ENCODE data around the gene MSX1.
"Not testable (repeated sequence)": the region's sequence is repeated elsewhere in the genome, so short reads cannot be mapped to it uniquely, and the experiment has no call there.

The MSX1 gene

GRCh38 chr4:4859325-4859798 lies at the start of gene MSX1:
Gene MSX1, plus strand, starts transcription at chr4:4859665. Its CDS starts 235 bp downstream, at chr4:4859900.
- peak; percentile 80 for DNase-seq

- DNase-seq: no peak
Measured at GRCh38 chr4:4810092-4810774, 49.2 kb upstream of the MSX1 start.

- DNase-seq: no peak
Measured at GRCh38 chr4:4810778-4811177, 48.7 kb upstream of the MSX1 start.

- DNase-seq: no peak
Measured at GRCh38 chr4:4812145-4812794, 47.2 kb upstream of the MSX1 start.

DNA sequence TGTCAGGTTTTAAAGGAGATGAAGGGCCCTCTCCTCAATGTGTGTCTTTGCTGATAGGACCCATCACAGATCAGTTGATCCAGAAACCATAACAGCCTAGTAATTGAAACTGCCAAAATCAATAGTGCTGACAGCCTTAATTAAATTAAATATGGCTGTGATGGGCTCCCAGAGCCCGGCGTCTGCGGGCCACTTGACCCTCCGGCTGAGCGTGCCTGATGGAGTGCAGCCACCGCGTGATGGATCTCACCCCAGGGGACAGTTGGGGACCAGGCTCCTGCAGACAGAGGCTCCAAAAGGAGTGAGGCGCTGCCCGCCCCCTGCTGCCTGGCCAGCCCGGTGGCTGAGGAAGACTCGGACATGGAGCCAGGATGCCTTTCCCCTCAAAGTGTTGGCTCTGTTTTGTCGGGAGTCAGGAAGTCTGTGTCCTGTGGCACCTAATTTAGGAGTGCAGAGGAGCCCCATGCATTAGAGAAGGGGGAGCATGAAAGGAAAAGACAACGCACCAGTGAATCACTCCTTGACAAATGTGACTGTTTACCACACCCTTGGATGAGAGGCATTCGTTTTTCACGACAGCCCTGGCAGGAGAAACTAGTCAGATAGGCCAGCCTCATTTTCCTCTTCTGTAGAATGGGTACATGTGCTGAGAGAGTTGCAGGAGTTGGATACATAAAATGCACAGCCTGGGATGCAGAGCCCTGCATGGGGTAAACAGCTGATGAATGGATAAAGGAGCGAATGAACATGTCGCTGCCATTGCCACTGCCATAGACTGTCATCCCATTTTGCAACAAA lies 40.9 kb upstream of the MSX1 start:
- no peak for DNase-seq

DNA sequence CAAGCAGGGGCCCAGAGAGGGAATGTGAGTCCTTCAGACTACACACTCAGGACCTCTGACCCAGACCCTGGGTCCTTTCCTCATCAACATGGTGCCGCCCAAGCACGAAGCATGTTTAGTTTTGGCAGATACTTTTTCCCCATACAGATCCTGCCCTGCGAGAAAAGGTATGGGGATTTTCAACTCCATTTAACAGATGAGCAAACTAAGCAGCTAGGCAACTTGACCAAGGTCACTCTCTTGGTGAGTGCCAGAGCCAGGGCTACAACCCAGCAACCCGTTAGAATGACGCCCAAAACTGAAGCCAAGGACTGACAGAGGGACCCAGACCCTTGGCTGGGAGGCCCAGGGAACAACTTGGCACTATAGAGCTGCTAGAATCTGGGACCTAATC lies 40.3 kb upstream of the MSX1 start:
- no peak for DNase-seq

GRCh38 chr4:4820261-4820660 lies 39.2 kb upstream of the MSX1 start:
- DNase-seq: no peak

GRCh38 chr4:4820739-4821138 lies 38.7 kb upstream of the MSX1 start:
- DNase-seq: no peak

- no peak for DNase-seq
Measured at GRCh38 chr4:4821577-4821976, 37.9 kb upstream of the MSX1 start.

DNA sequence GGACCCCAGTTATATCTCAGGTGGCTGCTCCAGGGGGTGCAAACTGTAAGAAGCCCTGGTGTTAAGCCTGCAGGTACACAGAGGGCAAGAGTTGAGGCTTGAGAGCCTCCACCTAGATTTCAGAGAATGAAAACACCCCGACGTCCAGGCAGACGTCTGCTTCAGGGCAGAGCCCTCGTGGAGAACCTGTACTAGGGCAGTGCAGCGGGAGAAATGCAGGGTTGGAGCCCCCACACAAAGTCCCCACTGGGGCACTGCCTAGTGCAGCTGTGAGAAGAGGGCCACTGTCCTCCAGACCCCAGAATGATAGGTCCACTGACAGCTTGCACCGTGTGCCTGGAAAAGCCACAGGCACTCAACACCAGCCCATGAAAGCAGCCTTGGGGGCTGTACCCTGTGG lies 37.2 kb upstream of the MSX1 start:
- DNase-seq: not testable (repeated sequence)

DNA sequence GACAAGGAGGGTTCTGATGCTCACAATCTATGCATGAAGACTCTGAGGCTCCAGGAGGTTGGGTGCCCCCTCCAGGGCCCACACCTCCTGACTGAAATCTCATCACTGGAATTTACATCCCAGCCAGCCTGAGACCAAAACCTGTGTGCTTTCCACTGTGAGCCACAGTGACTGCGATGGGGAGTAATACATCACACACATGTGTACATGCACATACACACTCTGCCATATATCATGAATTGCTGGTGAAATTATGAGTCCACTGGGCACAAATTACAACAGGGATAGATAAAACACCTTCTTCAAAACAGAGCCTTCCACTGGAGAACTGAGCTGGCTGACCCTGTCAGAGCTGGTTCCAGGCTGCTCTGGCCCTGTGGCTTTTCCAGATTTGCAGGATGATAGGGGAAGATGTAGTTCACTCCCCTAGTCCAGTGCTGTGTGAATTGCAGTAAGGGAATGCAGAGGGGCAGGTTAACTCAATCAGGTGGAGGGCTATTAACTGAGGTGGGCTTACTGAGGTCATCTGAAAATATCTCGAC lies 35.8 kb upstream of the MSX1 start:
- DNase-seq: no peak

- DNase-seq: no peak
Measured at GRCh38 chr4:4824232-4824631, 35.2 kb upstream of the MSX1 start.

DNA sequence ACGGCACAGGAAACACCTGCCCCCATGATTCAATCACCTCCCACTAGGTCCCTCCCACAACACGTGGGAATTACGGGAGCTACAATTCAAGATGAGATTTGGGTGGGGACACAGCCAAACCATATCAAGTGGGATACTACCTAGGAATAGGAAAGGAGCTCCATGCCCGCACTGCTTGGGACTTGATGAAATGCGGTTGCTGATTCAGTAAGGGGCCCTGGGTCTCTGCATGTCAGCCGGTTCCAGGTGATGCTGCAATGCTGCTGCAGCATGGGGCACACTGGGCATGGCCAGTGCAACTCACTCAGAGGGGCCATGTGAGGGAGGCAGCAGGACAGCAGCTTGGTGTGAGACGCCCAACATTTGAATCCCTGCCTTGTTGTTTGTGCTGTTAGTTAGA lies 34.0 kb upstream of the MSX1 start:
- DNase-seq: no peak

DNA sequence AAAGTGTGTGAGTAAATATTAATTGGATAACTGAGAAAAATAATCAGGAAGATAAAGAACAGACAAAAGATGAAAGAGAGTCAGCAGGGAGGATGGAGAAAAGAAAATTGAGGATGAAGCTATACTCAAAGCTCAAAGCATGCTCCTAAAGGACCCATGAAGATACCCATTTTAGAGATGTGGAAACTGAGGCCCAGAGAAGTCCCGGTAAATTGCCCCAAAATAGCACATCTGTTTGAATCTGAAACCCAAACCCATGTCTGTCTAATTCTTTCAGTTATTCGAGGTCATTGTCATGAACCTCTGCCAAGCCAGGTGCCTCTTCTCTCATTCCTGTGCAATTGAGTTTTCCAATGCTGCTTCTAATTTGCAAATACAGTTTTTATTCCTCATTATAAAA lies 29.6 kb upstream of the MSX1 start:
- no peak for DNase-seq

DNA sequence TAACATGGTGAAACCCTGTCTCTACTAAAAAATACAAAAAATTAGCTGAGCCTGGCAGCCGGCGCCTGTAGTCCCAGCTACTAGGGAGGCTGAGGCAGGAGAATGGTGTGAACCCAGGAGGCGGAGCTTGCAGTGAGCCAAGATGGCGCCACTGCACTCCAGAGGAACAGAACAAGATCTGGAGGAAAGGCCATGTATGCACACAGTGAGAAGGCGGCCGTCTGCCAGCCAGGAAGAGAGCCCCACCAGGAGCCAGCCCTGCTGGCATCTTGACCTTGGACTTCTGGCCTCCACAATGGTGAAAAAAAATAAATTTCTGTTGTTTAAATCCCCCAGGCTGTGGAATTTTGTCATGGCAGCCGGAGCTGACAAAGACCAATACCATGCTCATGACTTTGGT lies 28.2 kb upstream of the MSX1 start:
- DNase-seq: no peak

DNA sequence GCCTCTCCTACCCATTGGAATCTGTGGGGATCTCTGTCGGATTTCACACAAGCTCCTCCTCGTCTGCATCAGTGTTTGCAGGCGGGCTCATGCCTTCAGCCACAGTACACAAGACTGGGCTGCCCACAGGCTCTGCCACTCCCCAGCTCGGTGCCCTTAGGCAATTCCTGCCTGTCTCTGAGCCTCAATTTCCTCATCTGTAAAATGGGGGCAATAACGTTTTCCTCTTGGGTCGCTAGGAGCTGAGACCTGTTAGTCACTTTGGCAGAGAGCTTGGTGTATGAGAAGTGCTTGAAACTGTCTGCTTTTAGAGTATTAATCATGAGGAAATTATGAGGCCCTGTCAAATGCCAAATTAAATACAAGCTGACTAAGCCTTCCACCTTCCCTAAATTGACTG lies 27.6 kb upstream of the MSX1 start:
- DNase-seq: no peak

DNA sequence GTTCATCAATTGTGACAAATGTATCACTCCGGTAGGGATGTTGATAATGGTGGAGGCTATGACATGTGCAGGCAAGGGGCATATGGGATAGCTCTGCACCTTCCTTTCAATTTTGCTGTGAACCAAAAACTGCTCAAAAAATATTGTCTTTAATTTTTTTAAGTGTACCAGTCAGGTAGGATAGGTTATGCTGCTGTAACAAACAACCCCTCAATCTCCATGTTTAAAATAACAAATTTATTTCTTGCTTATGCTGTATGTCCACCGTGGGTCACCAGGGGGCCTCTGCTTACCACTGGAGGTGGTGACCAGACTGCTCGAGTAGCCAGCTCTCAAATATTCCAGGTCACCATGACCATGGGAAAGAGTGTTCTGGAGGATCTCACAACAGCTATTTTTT lies 23.4 kb upstream of the MSX1 start:
- DNase-seq: no peak

- DNase-seq: no peak
Measured at GRCh38 chr4:4837316-4837715, 22.1 kb upstream of the MSX1 start.

DNA sequence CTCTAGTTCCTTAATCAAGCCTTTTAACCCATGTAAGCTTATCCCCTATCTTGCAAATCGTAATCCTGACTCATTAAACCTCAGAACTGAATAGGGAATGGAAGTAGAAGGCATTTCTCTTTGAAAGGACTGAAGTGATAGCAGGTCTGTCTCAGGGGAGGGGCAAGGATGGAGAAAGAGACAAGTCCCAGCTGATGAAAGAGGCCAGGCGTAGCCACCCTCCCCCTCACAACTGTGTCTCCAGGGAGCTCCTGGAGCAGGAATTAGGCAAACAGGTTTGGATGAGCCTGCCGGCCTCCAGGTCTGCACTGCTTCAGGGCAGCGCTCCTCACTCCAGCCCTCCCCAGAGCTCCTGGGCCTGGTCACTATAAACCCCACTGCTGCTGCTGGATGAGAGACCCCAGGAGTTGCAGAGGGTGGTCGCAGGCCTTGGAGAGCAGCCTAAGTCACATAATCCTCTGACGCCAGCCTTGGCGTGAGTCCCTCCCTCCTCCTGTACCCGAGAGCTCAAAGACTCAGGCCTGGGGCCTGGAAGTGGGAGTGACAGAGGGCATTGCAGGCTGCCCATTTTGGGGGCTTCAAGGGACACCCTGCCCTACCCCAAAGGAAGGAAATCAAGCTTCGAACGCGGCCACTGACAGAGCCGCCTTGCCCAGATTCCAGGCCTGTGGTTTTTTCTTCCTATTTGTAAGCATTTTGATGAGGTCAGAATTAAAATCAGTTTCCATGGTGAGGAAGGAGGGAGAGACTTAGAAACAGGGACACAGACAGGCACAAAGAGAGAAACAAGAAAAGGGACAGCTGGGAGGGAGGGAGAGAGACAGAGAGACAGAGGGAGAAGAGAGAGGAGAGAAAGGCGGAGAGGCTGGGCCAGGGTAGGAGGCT lies 21.2 kb upstream of the MSX1 start:
- DNase-seq: peak; percentile 44

DNA sequence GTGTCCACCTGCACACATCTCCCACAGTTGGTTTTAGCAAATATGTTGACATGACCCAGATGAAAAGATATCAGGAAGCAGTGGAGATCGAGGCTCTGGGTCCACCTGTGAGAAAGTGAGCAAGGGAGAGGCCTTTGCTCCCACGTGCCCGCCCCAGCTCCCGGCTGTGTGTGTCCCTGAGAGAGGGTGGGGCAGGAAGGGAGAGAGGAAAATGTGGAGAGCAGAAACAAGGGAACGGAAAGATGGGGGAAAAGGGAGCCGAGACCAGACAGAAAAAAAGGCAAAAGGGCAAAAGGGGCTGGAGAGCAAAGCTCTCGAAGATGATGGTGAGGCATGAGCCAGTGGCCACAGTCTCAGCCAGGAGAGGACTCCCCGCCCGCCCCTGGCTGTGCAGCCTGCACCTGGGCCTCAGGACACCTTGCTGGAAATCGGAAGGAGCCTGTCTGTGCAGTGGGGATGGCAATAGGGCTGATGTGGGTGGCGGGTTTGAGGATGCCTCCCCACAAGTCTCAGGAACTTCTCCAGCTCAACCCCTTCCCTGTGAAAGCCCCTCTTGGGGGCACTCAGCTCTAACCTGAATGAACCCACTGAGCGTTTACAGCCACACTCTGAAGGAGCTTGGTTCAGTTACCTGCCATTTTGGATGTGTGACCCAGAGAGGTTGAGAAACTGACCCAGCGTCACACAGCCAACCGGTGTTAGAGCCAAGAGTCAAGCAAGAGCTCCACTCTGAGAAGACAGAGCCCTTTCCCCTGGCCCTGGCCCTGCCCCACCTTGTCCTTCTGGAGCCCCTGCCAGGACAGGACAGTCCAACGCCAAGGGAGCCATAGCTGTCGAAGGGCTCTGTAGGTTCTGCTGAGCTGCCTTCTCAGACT lies 20.3 kb upstream of the MSX1 start:
- no peak for DNase-seq

DNA sequence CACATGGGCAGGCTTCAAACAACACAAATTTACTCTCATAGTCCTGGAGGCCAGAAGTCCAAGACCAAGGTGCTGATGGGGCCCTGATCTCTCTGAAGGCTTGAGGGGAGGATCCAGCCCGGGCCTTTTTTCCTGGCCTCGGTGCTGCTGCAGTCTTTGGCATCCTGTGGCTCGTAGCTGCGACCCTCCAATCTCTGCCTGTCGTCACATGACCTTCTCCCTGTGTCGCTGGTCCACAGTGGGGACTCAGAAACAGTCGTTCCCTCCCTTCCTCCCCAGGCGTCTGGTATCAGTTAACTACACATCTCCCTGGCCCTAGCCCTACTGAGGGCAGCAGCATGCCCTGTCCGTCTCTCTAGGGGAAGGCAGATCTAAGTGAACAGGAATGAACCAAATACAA lies 19.1 kb upstream of the MSX1 start:
- no peak for DNase-seq

- DNase-seq: no peak
Measured at GRCh38 chr4:4841156-4841555, 18.3 kb upstream of the MSX1 start.
